ENCODE results near the gene TBC1D5.

TBC1D5 gene

DNA sequence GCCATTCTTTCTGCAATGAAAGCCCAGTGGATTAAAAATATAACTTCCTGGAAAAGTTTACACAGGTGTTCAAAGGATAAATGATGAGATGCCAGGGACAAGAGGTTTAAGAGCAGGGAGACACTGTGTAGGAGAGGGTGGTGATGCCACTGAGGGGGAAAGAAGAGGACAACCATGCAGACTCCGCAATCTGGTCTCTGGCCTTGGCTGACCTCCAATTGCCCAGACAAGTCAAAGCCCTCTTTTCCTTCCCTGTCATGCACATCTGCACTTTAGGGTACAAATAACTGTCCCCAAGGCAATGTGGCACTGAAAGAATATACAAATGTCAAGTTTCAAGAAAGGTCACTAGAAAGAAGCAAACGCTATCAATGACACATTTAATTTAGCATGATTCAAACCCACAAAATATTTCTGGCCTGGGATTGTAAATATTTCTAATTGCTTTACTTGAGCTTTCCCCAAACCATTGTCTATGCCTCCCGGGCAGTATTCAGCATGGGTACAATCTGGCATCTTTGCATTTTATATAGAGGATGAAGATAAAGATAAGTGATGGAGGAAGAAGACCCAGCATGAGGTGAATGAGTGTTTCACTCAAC is 538.3 kb downstream of the TBC1D5 start:
- TF ChIP-seq, protein P1, sequence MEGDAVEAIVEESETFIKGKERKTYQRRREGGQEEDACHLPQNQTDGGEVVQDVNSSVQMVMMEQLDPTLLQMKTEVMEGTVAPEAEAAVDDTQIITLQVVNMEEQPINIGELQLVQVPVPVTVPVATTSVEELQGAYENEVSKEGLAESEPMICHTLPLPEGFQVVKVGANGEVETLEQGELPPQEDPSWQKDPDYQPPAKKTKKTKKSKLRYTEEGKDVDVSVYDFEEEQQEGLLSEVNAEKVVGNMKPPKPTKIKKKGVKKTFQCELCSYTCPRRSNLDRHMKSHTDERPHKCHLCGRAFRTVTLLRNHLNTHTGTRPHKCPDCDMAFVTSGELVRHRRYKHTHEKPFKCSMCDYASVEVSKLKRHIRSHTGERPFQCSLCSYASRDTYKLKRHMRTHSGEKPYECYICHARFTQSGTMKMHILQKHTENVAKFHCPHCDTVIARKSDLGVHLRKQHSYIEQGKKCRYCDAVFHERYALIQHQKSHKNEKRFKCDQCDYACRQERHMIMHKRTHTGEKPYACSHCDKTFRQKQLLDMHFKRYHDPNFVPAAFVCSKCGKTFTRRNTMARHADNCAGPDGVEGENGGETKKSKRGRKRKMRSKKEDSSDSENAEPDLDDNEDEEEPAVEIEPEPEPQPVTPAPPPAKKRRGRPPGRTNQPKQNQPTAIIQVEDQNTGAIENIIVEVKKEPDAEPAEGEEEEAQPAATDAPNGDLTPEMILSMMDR (conservative IDR thresholded peaks at IDR 0.05; ENCODE audit: low read length): no peak
- H3K4me3 ChIP-seq (ENCODE audit: low read length): no peak overlapping the region
- no peak for DNase-seq (ENCODE audit: low read depth)

DNA sequence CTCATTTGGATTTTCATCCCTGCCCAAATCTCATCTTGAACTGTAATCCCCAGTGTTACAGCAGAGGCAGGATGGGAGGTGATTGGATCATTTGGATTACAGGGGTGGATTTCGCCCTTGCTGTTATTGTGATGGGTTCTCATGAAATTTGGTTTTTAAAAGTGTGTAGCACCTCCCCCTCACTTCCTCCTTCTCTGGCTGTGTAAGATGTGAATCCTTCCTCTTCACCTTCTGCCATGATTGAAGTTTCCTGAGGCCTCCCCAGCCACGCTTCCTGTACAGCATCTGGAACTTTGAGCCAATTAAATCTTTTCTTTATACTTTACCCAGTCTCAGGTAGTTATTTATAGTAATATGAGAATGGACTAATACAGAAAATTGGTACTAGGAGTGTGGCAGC is 540.9 kb downstream of the TBC1D5 start:
- DNase-seq (ENCODE audit: low read depth): no peak
- TF ChIP-seq, protein P1 (conservative IDR thresholded peaks at IDR 0.05; ENCODE audit: low read length): no peak
- H3K4me3 ChIP-seq (ENCODE audit: low read length): no peak overlapping the region

DNA sequence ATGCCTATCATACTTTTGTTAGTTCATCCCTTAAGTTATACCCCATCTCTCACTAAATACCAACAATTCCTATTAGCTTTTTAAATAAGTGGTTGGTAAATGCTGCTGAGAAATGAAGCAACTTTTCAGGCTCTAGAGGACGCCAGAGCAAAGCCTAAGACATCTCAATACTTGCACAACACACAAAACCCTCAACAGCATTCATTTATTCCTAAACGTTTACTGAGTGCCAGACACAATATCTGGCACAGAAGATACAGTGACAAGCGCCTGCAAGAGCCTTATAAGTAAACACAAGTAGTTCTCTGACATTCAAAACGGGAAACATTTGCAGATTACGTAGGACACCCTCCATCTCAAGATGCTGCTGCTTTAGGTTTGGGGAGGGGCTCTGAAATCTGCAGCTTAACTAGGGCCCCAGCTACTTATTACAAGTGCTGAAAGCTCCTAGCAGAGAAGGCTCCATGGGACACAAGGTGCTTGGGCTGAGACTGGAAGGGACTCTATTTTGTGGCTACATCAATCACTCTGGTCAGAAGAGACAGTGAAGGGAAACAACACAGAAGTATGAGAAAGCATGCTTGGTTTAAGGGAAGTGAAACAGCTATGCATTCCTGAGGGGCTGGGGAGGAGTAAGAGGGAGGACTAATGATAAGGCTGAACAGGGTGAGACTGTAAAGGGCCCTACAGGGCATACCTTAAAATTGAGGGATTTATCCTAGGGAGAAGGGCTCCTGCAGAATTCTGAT is 546.4 kb downstream of the TBC1D5 start:
- TF ChIP-seq, protein P1 (conservative IDR thresholded peaks at IDR 0.05; ENCODE audit: low read length): peak; percentile 42
- DNase-seq (ENCODE audit: low read depth): peak; percentile 75
- no peak overlapping the region for H3K4me3 ChIP-seq (ENCODE audit: low read length)

DNA sequence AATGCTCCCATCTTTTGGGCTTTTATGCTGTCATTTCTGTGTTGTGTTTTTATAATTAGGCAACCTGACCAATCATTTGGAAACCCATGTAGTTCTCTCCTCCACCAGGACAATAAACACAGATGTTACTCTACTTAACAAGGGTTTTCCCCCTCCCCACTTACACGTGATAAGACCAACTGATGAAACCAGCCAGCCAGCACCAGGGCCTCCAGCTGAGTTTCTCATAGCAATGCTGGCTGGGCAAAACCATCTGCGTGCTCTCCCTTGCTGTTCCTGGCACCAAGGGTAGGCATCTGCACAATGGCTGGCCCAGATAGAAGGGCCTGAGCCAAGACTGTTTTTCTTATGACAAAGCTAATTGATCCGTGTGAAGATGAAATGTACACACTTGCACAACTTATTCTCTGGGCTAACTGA is 547.2 kb downstream of the TBC1D5 start:
- no peak overlapping the region for H3K4me3 ChIP-seq (ENCODE audit: low read length)
- TF ChIP-seq, protein P1 (conservative IDR thresholded peaks at IDR 0.05; ENCODE audit: low read length): no peak
- DNase-seq (ENCODE audit: low read depth): peak; percentile 82

DNA sequence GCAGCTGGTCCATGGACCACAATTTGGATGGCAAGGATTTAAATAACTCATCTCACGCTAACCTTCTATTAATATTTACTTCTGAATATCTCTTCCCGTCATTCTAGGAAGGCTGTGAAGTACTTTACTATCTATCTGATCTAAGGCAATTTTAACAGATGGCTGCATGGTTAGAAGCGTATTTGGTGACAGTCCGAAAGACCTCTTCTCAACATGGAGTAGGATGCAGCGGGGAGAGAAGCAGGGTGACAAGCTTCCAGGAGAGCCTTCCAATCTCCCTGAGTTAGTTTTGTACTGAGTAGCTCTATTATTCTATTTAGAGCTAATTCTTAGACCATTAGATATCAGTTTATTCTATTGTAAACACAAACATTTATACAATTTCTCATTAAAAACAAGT is 548.3 kb downstream of the TBC1D5 start:
- TF ChIP-seq, protein P1 (conservative IDR thresholded peaks at IDR 0.05; ENCODE audit: low read length): no peak
- DNase-seq (ENCODE audit: low read depth): no peak
- H3K4me3 ChIP-seq (ENCODE audit: low read length): no peak overlapping the region

DNA sequence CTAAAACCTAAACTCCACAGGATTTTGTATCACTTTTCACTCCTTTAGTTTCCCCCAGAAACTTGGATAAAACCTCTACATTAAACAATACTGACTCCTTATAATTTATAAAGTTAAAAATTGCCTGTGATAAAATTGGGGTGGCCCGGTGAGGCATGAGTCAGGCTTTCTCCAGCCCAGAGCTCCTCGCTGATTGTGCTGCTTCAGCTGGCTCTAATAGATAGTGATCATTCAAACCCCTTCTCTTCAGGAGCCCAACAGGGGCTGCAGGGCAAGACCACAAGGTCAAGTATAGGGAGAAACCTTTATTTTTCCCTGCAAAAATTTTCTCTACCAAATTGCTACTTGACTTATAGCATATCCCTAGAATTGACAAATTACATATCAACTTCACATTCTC is 549.4 kb downstream of the TBC1D5 start:
- no peak for DNase-seq (ENCODE audit: low read depth)
- H3K4me3 ChIP-seq (ENCODE audit: low read length): no peak overlapping the region
- TF ChIP-seq, protein P1 (conservative IDR thresholded peaks at IDR 0.05; ENCODE audit: low read length): no peak

All from AG10803 (cell line).